IMR-90 (cell line): ENCODE results near the gene TFCP2. TPM values are rescaled to one million over a fixed set of nuclear protein-coding genes. Genes with fewer than 3 reads are reported as not detected.
A peak's percentile ranks its signal among the peaks of the same experiment; 100 is the strongest.

ENCODE experiments used
- ATAC-seq: fragments of 200-7000 bp; cut with Tn5 transposase; 2 replicates; pipeline ENCODE4 v1.9.1; 2020; ENCODE audit warnings: low read depth, mild to moderate bottlenecking, moderate library complexity
- BruUV-seq: library from RNA; stranded (reverse); fragments of 400-500 nt; replicated peaks from 2 replicates; lab custom pipeline; 2021; lab: Mats Ljungman, UMichigan
- CTCF ChIA-PET: fragments of 300-600 bp; formaldehyde crosslinking; extraction: SDS; loops from one replicate; lab custom pipeline; 2021; ENCODE audit warnings: antibody characterized with exemption; lab: Yijun Ruan, JAX
- POLR2A ChIA-PET: fragments of 300-600 bp; sonication (Branson Sonifier 250); formaldehyde crosslinking; loops from one replicate; lab custom pipeline; 2022; ENCODE audit warnings: antibody characterized with exemption; ENCODE audit not compliant: unreplicated experiment; lab: Charles Lee
- DNase-seq: peaks from one replicate; pipeline ENCODE4 v3.0.0; 2013
- H2AFZ ChIP-seq: replicated peaks from 2 replicates; pipeline ENCODE3; 2013; ENCODE audit warnings: low read length, mild to moderate bottlenecking; ENCODE audit not compliant: poor library complexity
- H2AK5ac ChIP-seq: 2 replicates; pipeline ENCODE4 v1.6.1; 2013; ENCODE audit warnings: low read depth, low read length, inconsistent platforms
- H2AK9ac ChIP-seq: replicated peaks from 2 replicates; pipeline ENCODE3; 2013; ENCODE audit warnings: mild to moderate bottlenecking, low read depth, low read length, moderate library complexity; ENCODE audit not compliant: poor library complexity
- H2BK120ac ChIP-seq: 2 replicates; pipeline ENCODE4 v1.6.1; 2013; ENCODE audit warnings: low read depth, low read length, inconsistent platforms
- H2BK15ac ChIP-seq: 3 replicates; pipeline ENCODE4 v1.6.1; 2013; ENCODE audit warnings: low read depth, low read length, inconsistent platforms
- H2BK20ac ChIP-seq: 2 replicates; pipeline ENCODE4 v1.6.1; 2013; ENCODE audit warnings: low read depth, mild to moderate bottlenecking, inconsistent platforms, low read length, moderate library complexity
- H2BK5ac ChIP-seq: 2 replicates; pipeline ENCODE4 v1.6.1; 2013; ENCODE audit warnings: mild to moderate bottlenecking, low read depth, low read length, inconsistent platforms; ENCODE audit not compliant: poor library complexity, severe bottlenecking
- H3K14ac ChIP-seq: replicated peaks from 2 replicates; pipeline ENCODE4 v1.6.1; 2013; ENCODE audit warnings: low read depth, low read length, inconsistent platforms
- H3K18ac ChIP-seq: 2 replicates; pipeline ENCODE4 v1.6.1; 2013; ENCODE audit warnings: low read depth, low read length, control low read depth
- H3K23ac ChIP-seq: 2 replicates; pipeline ENCODE4 v1.6.1; 2013; ENCODE audit warnings: low read depth, low read length, inconsistent platforms
- H3K27ac ChIP-seq: 2 replicates; pipeline ENCODE4 v1.5.1; 2013; ENCODE audit warnings: mild to moderate bottlenecking, control low read depth, low read length; ENCODE audit not compliant: insufficient read depth
- H3K27me3 ChIP-seq: 2 replicates; pipeline ENCODE4 v1.6.1; 2013; ENCODE audit warnings: low read length; ENCODE audit not compliant: control insufficient read depth, insufficient read depth
- H3K36me3 ChIP-seq: 2 replicates; pipeline ENCODE4 v1.6.1; 2013; ENCODE audit warnings: low read length, mixed read lengths; ENCODE audit not compliant: control insufficient read depth, insufficient read depth
- H3K4ac ChIP-seq: 2 replicates; pipeline ENCODE4 v1.6.1; 2013; ENCODE audit warnings: low read depth, low read length, inconsistent platforms
- H3K4me1 ChIP-seq: 2 replicates; pipeline ENCODE4 v1.6.1; 2013; ENCODE audit warnings: low read length, mixed read lengths; ENCODE audit not compliant: control insufficient read depth, insufficient read depth
- H3K4me2 ChIP-seq: 2 replicates; pipeline ENCODE4 v1.6.1; 2013; ENCODE audit warnings: low read depth, mild to moderate bottlenecking, control low read depth, low read length, moderate library complexity
- H3K4me3 ChIP-seq: 2 replicates; pipeline ENCODE4 v1.5.1; 2013; ENCODE audit warnings: low read depth, mild to moderate bottlenecking, control low read depth, low read length, moderate library complexity; ENCODE audit not compliant: insufficient read depth
- H3K56ac ChIP-seq: 2 replicates; pipeline ENCODE4 v1.6.1; 2013; ENCODE audit warnings: low read length, inconsistent platforms; ENCODE audit not compliant: insufficient read depth; ENCODE audit errors: extremely low read depth
- H3K79me1 ChIP-seq, 2 experiments: 2 replicates each; pipeline ENCODE4 v1.6.1; 2013; ENCODE audit warnings: low read length in 2 of 2, inconsistent platforms in 1 of 2, low read depth in 1 of 2
- H3K9ac ChIP-seq: 2 replicates; pipeline ENCODE4 v1.6.1; 2013; ENCODE audit warnings: low read depth, low read length, control low read depth
- H3K9me1 ChIP-seq: 2 replicates; pipeline ENCODE4 v1.6.1; 2013; ENCODE audit warnings: low read length, inconsistent platforms; ENCODE audit not compliant: insufficient read depth
- H3K9me3 ChIP-seq: 2 replicates; pipeline ENCODE4 v1.6.1; 2013; ENCODE audit warnings: low read length; ENCODE audit not compliant: control insufficient read depth, insufficient read depth
- H4K20me1 ChIP-seq: 2 replicates; pipeline ENCODE4 v1.6.1; 2013; ENCODE audit warnings: low read length, inconsistent platforms; ENCODE audit not compliant: insufficient read depth
- H4K5ac ChIP-seq: 2 replicates; pipeline ENCODE4 v1.6.1; 2013; ENCODE audit warnings: mild to moderate bottlenecking, low read depth, low read length, control low read depth
- H4K8ac ChIP-seq, 2 experiments: 2 replicates each; pipeline ENCODE4 v1.6.1; 2013; ENCODE audit warnings: low read depth in 2 of 2, low read length in 2 of 2, control low read depth in 1 of 2, inconsistent platforms in 1 of 2
- H4K91ac ChIP-seq: 2 replicates; pipeline ENCODE4 v1.6.1; 2013; ENCODE audit warnings: low read depth, low read length, inconsistent platforms; ENCODE audit not compliant: insufficient read depth
- MAFK ChIP-seq: IDR thresholded peaks from 2 replicates; pipeline ENCODE4 v1.6.1; 2012; ENCODE audit warnings: low read depth, low read length, improper control_type of control experiment
- MXI1 ChIP-seq: IDR thresholded peaks from 2 replicates; pipeline ENCODE4 v1.6.1; 2012; ENCODE audit warnings: low read depth, mild to moderate bottlenecking, low read length, moderate library complexity, borderline replicate concordance
- RAD21 ChIP-seq: IDR thresholded peaks from 2 replicates; pipeline ENCODE4 v1.6.1; 2012; ENCODE audit warnings: low read length, improper control_type of control experiment
- RFX5 ChIP-seq: IDR thresholded peaks from 2 replicates; pipeline ENCODE4 v1.8.0; 2012; ENCODE audit warnings: low read depth, mild to moderate bottlenecking, low read length, moderate library complexity
- SMC3 ChIP-seq: fragments of 150-350 bp; IDR thresholded peaks from 2 replicates; pipeline ENCODE4 v1.6.1; 2016; ENCODE audit warnings: low read depth, mild to moderate bottlenecking, antibody characterized with exemption, low read length, moderate library complexity
- WGBS, 2 experiments: methylation state at CpG; one replicate each; pipeline versions ENCODE4 v1.1.5 to v1.1.7; 2013; ENCODE audit warnings: missing lambda C conversion rate in 2 of 2; ENCODE audit not compliant: insufficient read length in 1 of 2; ENCODE audit errors: extremely low coverage in 2 of 2; 5-methylcytosine and 5-hydroxymethylcytosine counted together
- dilution Hi-C: fragments of 300-500 bp; cut with HindIII; formaldehyde crosslinking; loops from one replicate; pipeline ENCODE4 v1.14.3; 2018; ENCODE audit warnings: low sequenced_read_pairs; ENCODE audit not compliant: unreplicated experiment
- in situ Hi-C: fragments of 300-500 bp; cut with MboI; formaldehyde crosslinking; loops from 3 replicates; pipeline ENCODE4 v1.14.3; 2019; ENCODE audit warnings: low sequenced_read_pairs, inconsistent platforms, mixed read lengths
- intact Hi-C: fragments of 100-400 bp; cut with micrococcal nuclease; formaldehyde crosslinking; loops from 2 replicates; pipeline ENCODE4 v1.10.0; 2022
- polyA plus RNA-seq, 3 experiments: library from polyadenylated mRNA; depleted of rRNA; stranded (reverse); fragments of >200 nt; gene quantifications; 2 replicates each; pipeline ENCODE4 v1.2.3, GENCODE V29; 2012; ENCODE audit warnings: low replicate concordance in 1 of 3
- total RNA-seq: library from RNA; depleted of rRNA; stranded (reverse); fragments of >200 nt; gene quantifications from 2 replicates; pipeline ENCODE4 v1.2.3, GENCODE V29; 2012

Gene TFCP2
- total and polyA plus RNA-seq, 2 of the 4 experiments (the other 2 are of a cell fraction), result 10.0 to 15.4 TPM

DNA sequence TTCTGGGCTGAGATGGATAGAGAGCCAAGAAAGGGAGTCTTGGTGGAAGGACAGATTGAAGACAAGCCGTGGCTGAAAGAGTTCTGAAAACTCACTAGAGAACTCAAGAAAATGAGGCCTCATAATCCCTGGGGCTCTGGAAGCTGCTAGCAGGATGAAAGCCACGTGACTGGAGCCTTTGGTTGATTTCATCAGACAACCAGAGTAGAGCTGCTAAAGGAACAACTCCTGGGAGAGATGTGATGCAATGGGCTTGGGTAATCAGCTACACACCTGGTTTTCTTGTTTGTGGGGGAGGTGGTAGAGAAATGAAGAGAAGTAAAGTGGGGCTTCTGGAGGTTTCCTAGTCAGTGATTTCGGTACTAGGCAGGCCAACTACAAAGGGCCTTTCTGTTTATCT is 102.9 kb downstream of the TFCP2 start:
- Histone ChIP-seq H3K9ac (no peak overlapping the region), H3K27ac (peak overlapping the region; percentile 6; the same call in 1 of the 2 replicates), H3K4ac (no peak overlapping the region), H2AFZ (no peak overlapping the region), H3K27me3 (no peaks in the 10 kb centered on the region), H2AK5ac (no peak overlapping the region), H3K4me1 (peaks cover 5% of the 10 kb centered on the region; the same call in 1 of the 2 replicates), H3K36me3 (peaks cover 55% of the 10 kb centered on the region), H3K14ac (no peak overlapping the region), H2BK120ac (no peak overlapping the region), H3K9me1 (peaks cover 9% of the 10 kb centered on the region; the same call in 1 of the 2 replicates), H3K4me2 (no peak overlapping the region), H4K20me1 (peaks cover 13% of the 10 kb centered on the region; the same call in 1 of the 2 replicates), H3K18ac (no peak overlapping the region), H3K56ac (no peak overlapping the region), H2AK9ac (no peak overlapping the region), H3K4me3 (no peak overlapping the region), H4K5ac (no peak overlapping the region), H3K79me1 (peaks cover 6 to 44% of the 10 kb centered on the region in 2 experiments; a peak in 2 of 4 replicates), H4K91ac (no peak overlapping the region), H2BK5ac (peak overlapping the region; percentile 30), H3K9me3 (no peaks in the 10 kb centered on the region), H3K23ac (no peak overlapping the region), H2BK20ac (no peak overlapping the region), H2BK15ac (no peak overlapping the region), H4K8ac (no peak overlapping the region)
- in situ Hi-C loops (no loop called here), dilution Hi-C loops (no loop called here), intact Hi-C loops (no loop called here)
- TF ChIP-seq MAFK (no peak), RFX5 (no peak), RAD21 (no peak), MXI1 (no peak), SMC3 (no peak)
- WGBS, 2 experiments, result 100% methylated on average over 1 of the region's 3 CpGs; no CpG with 5 or more reads in 1 of the 2 experiments
- POLR2A ChIA-PET, result no interaction called here
- CTCF ChIA-PET, result no interaction called here
- DNase-seq (peak; percentile 49), ATAC-seq (no peak)
- BruUV-seq, result no TSS peak
